HCT116 (cell line): ENCODE data around the gene MYL6B. TPM values are rescaled to one million over a fixed set of nuclear protein-coding genes. Genes with fewer than 3 reads are reported as not detected.

Experiments used
- ATAC-seq: fragments of 200-7000 bp; cut with Tn5 transposase; 2 replicates; pipeline ENCODE4 v1.9.1; 2020; ENCODE audit warnings: mild to moderate bottlenecking, moderate library complexity
- BruUV-seq: library from RNA; stranded (reverse); fragments of 400-500 nt; replicated peaks from 2 replicates; lab custom pipeline; 2021; lab: Mats Ljungman, UMichigan
- CTCF ChIA-PET: fragments of 300-600 bp; sonication (Branson Sonifier 250); formaldehyde crosslinking; loops from one replicate; lab custom pipeline; 2021; ENCODE audit warnings: antibody characterized with exemption; lab: Charles Lee
- POLR2A ChIA-PET: fragments of 300-600, 350-600 bp; sonication (Branson Sonifier 250); formaldehyde crosslinking; loops from one replicate; lab custom pipeline; 2021; ENCODE audit warnings: antibody characterized with exemption; lab: Charles Lee
- RAD21 ChIA-PET, 2 experiments: fragments of 300-600 bp; sonication (Branson Sonifier 250); formaldehyde crosslinking; loops; one replicate each; lab custom pipeline; 2023; ENCODE audit warnings: low total read pairs in 2 of 2; ENCODE audit not compliant: uncharacterized antibody in 2 of 2, unreplicated experiment in 2 of 2, low non-redundant PET in 1 of 2; lab: Charles Lee
- DNase-seq: peaks from one replicate; pipeline ENCODE4 v3.0.0-alpha.2; 2010; ENCODE audit warnings: low read depth, low spot score
- H2AFZ ChIP-seq: fragments of 200-600 bp; shearing (Covaris generic), sonication (generic); 2 replicates; pipeline ENCODE4 v1.6.1; 2017; ENCODE audit warnings: low read depth, mixed run types, mixed read lengths, antibody characterized with exemption, low read length; ENCODE audit not compliant: poor library complexity, severe bottlenecking
- H3K27ac ChIP-seq: 2 replicates; pipeline ENCODE4 v1.5.1; 2012; ENCODE audit warnings: low read depth, low read length
- H3K27me3 ChIP-seq: fragments of 200-600 bp; sonication (generic); 2 replicates; pipeline ENCODE4 v1.6.1; 2016; ENCODE audit warnings: mixed run types, low read length, mixed read lengths; ENCODE audit not compliant: insufficient read depth
- H3K36me3 ChIP-seq, 2 experiments: fragments of 200-500 bp in 1 of 2; fragments of 200-600 bp in 1 of 2; sonication (Bioruptor generic) in 1 of 2; sonication (generic) in 1 of 2; 2 replicates each; pipeline versions ENCODE4 v1.5.1 to v1.6.1; 2014 to 2016; ENCODE audit warnings: low read length in 2 of 2, inconsistent platforms in 1 of 2, mixed read lengths in 1 of 2, mixed run types in 1 of 2; ENCODE audit not compliant: insufficient read depth in 2 of 2, control insufficient read depth in 1 of 2
- H3K4me1 ChIP-seq, 2 experiments: fragments of 200-600 bp in 1 of 2; sonication (generic) in 1 of 2; 2 replicates each; pipeline versions ENCODE4 v1.5.1 to v1.6.1; 2012 to 2017; ENCODE audit warnings: low read length in 2 of 2, inconsistent platforms in 1 of 2, mild to moderate bottlenecking in 1 of 2, mixed read lengths in 1 of 2, mixed run types in 1 of 2, moderate library complexity in 1 of 2; ENCODE audit not compliant: insufficient read depth in 2 of 2, control insufficient read depth in 1 of 2
- H3K4me2 ChIP-seq: fragments of 200-600 bp; sonication (generic); 2 replicates; pipeline ENCODE4 v1.6.1; 2017; ENCODE audit warnings: mixed run types, low read length, mixed read lengths
- H3K4me3 ChIP-seq, 2 experiments: fragments of 200-600 bp in 1 of 2; sonication (generic) in 1 of 2; replicated peaks in 1 of 2; 2 replicates each; pipeline ENCODE4 v1.5.1; 2011 to 2016; ENCODE audit warnings: low read length in 2 of 2, control low read depth in 1 of 2, low read depth in 1 of 2, mild to moderate bottlenecking in 1 of 2, mixed read lengths in 1 of 2, mixed run types in 1 of 2
- H3K79me2 ChIP-seq: fragments of 200-600 bp; sonication (generic); 2 replicates; pipeline ENCODE4 v1.6.1; 2017; ENCODE audit warnings: mild to moderate bottlenecking, mixed run types, low read length, moderate library complexity, mixed read lengths; ENCODE audit not compliant: insufficient read depth
- H3K9ac ChIP-seq: fragments of 200-600 bp; sonication (generic); 2 replicates; pipeline ENCODE4 v1.6.1; 2016; ENCODE audit warnings: low read length, mixed read lengths
- H3K9me2 ChIP-seq: fragments of 200-600 bp; sonication (generic), shearing (Covaris generic); 2 replicates; pipeline ENCODE4 v1.6.1; 2017; ENCODE audit warnings: mixed run types, mild to moderate bottlenecking, moderate library complexity; ENCODE audit not compliant: insufficient read depth
- H3K9me3 ChIP-seq, 2 experiments: fragments of 200-500 bp in 1 of 2; fragments of 200-600 bp in 1 of 2; sonication (Bioruptor generic) in 1 of 2; sonication (generic) in 1 of 2; 2 replicates each; pipeline ENCODE4 v1.6.1; 2014 to 2017; ENCODE audit warnings: low read length in 2 of 2, mixed read lengths in 2 of 2, inconsistent platforms in 1 of 2, low read depth in 1 of 2, mild to moderate bottlenecking in 1 of 2, mixed run types in 1 of 2, moderate library complexity in 1 of 2; ENCODE audit not compliant: control insufficient read depth in 1 of 2, insufficient read depth in 1 of 2
- H4K20me1 ChIP-seq: fragments of 200-600 bp; sonication (generic), shearing (Covaris generic); 2 replicates; pipeline ENCODE4 v1.6.1; 2017; ENCODE audit warnings: mixed run types, mild to moderate bottlenecking, moderate library complexity; ENCODE audit not compliant: insufficient read depth
- CTCF ChIP-seq, 3 experiments: fragments of 200-600 bp in 1 of 3; sonication (generic) in 1 of 3; IDR thresholded peaks in 2 of 3; conservative IDR thresholded peaks in 1 of 3; 2 replicates each; pipeline ENCODE4 v1.5.1; 2012 to 2017; ENCODE audit warnings: low read depth in 2 of 3, low read length in 2 of 3, antibody characterized with exemption in 1 of 3, borderline replicate concordance in 1 of 3, control low read depth in 1 of 3, mild to moderate bottlenecking in 1 of 3, mixed read lengths in 1 of 3, mixed run types in 1 of 3, moderate library complexity in 1 of 3; ENCODE audit not compliant: insufficient read depth in 1 of 3
- FOSL1 ChIP-seq: IDR thresholded peaks from 2 replicates; pipeline ENCODE4 v1.6.1; 2012; ENCODE audit warnings: low read depth
- POLR2AphosphoS5 ChIP-seq: IDR thresholded peaks from 2 replicates; pipeline ENCODE4 v1.6.1; 2011; ENCODE audit warnings: mild to moderate bottlenecking, low read depth, low read length, moderate library complexity
- RAD21 ChIP-seq: IDR thresholded peaks from 2 replicates; pipeline ENCODE4 v1.6.1; 2012; ENCODE audit warnings: low read depth, mild to moderate bottlenecking
- intact Hi-C: fragments of 100-400 bp; cut with micrococcal nuclease; formaldehyde crosslinking; loops from 2 replicates; pipeline ENCODE4 v1.10.0; 2022
- total RNA-seq: library from RNA; stranded (reverse); gene quantifications from one replicate; pipeline ENCODE4 v1.2.1, GENCODE V29; 2021; ENCODE audit not compliant: unreplicated experiment

Gene MYL6B
- total RNA-seq, 1 experiment from 2014 or later = 94.3 TPM

GRCh38 chr12:56205445-56205844, 53.1 kb downstream of the MYL6B start:
- no peak for TF ChIP-seq POLR2AphosphoS5
- TF ChIP-seq CTCF (IDR thresholded peaks at IDR 0.05 in 2 of 3, conservative IDR thresholded peaks at IDR 0.05 in 1 of 3; ENCODE audit: borderline replicate concordance in 1 of 3, insufficient read depth in 1 of 3, low read depth in 2 of 3, low read length in 2 of 3) = peak in 1 of 3 experiments; percentile 37; a peak in 1 of 6 replicates
- H3K9me2 ChIP-seq = no peaks in the 10 kb centered on the region
- ChIA-PET RAD21 (interaction anchor here in 1 of 2 experiments (1.3 kb wide), 1 partner anchor 17 kb away, joined by 5 read pairs; the partner anchor contains the start of gene RNF41), CTCF (interaction anchor here (0.5 to 2.2 kb wide), 4 partner anchors 78 to 331 kb away, joined by 3 to 13 read pairs (median 4); partner anchors contain the start of gene ESYT1), POLR2A (interaction anchor here (1.1 to 2.4 kb wide), 3 partner anchors 11 to 78 kb away, joined by 3 to 13 read pairs (median 4); partner anchors contain the start of genes ESYT1 and RNF41)
- no peak overlapping the region for H2AFZ ChIP-seq
- peaks cover 21% of the 10 kb centered on the region in 2 experiments for H3K36me3 ChIP-seq
- no peak overlapping the region for H3K4me2 ChIP-seq
- H3K27ac ChIP-seq = no peak overlapping the region
- 0 out of 2 replicates have a peak, but pooled peaks have one; percentile 32 for ATAC-seq
- H4K20me1 ChIP-seq = no peaks in the 10 kb centered on the region
- BruUV-seq = no TSS peak
- no peak overlapping the region for H3K9ac ChIP-seq
- no peaks in the 10 kb centered on the region for H3K9me3 ChIP-seq
- intact Hi-C loops = loop anchor here (5.0 kb wide), 1 partner anchor 257 kb away; no protein-coding TSS in a partner anchor
- no peaks in the 10 kb centered on the region for H3K4me1 ChIP-seq
- DNase-seq = no peak
- no peak overlapping the region for H3K4me3 ChIP-seq
- no peaks in the 10 kb centered on the region for H3K27me3 ChIP-seq
- H3K79me2 ChIP-seq = no peaks in the 10 kb centered on the region

DNA sequence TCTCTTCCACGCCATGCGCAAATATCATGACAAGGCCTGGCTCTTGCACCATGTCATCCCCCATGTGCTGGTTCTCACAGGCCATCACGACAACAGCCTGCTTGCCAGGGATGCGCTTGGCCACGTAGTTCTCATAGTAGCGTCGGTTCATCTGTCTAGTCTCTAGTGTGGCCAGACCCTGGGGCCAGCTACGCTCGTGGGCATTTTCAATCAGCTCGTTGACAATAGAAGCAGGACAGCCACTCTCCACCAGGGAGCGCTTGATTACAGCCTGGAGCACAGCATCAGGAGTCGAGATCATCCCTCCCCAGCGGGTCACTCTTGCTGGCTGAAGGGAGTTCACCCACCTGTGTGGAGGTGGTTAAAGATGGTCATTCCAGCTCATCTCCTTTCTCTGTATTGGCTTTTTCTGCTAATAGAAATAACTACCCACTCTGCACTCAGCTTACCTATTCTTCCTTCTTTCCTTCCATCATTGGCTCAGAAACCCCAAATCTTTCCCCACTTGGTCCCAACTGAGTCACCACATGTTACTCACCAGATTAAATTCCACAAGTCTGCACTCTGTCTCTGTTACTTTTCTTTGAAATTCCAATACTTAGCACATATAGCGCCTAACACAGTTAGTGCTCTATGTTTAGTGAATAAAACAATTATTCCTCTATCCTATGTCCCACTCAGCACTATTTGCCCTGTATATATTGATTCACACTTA, 54.2 kb downstream of the MYL6B start:
- no peak overlapping the region for H3K27ac ChIP-seq
- no peaks in the 10 kb centered on the region for H3K27me3 ChIP-seq
- ChIA-PET RAD21 (interaction anchor here in 1 of 2 experiments (0.9 to 1.3 kb wide), 2 partner anchors 15 to 258 kb away, joined by 3 to 5 read pairs; partner anchors contain the start of gene RNF41), POLR2A (interaction anchor here (1.1 to 2.4 kb wide), 3 partner anchors 15 to 154 kb away, joined by 3 to 13 read pairs (median 4); partner anchors contain the start of genes ESYT1, RNF41 and STAT2), CTCF (interaction anchor here (0.8 to 2.2 kb wide), 9 partner anchors 10 to 468 kb away, joined by 3 to 13 read pairs (median 4); partner anchors contain the start of genes ESYT1, RNF41 and SMARCC2)
- H3K9me2 ChIP-seq = no peaks in the 10 kb centered on the region
- ATAC-seq (peak; percentile 92), DNase-seq (no peak)
- H3K36me3 ChIP-seq = peaks cover 22 to 23% of the 10 kb centered on the region in 2 experiments
- BruUV-seq = no TSS peak
- TF ChIP-seq FOSL1 = no peak
- peak; percentile 69 to 82 (median 74); a peak in 5 of 6 replicates for TF ChIP-seq CTCF (IDR thresholded peaks at IDR 0.05 in 2 of 3, conservative IDR thresholded peaks at IDR 0.05 in 1 of 3; ENCODE audit: borderline replicate concordance in 1 of 3, insufficient read depth in 1 of 3, low read depth in 2 of 3, low read length in 2 of 3)
- TF ChIP-seq RAD21 = peak; percentile 74
- H3K4me3 ChIP-seq = no peak overlapping the region
- intact Hi-C loops = loop anchor here (2.0 to 5.0 kb wide), 2 partner anchors 18 to 256 kb away; partner anchors contain the start of gene NABP2
- no peak overlapping the region for H3K4me2 ChIP-seq
- no peaks in the 10 kb centered on the region for H4K20me1 ChIP-seq
- no peaks in the 10 kb centered on the region for H3K4me1 ChIP-seq
- no peaks in the 10 kb centered on the region for H3K79me2 ChIP-seq
- no peak overlapping the region for H3K9ac ChIP-seq
- H2AFZ ChIP-seq = no peak overlapping the region
- no peaks in the 10 kb centered on the region for H3K9me3 ChIP-seq
